GM12878 (cell line): ENCODE measurements around the gene NFE2L2. TPM values are rescaled to one million over a fixed set of nuclear protein-coding genes. Genes with fewer than 3 reads are reported as not detected.

ENCODE experiments used
- microRNA-seq: library from miRNA; unstranded; fragments of <30 nt; microRNA quantifications from one replicate; pipeline ENCODE4, GENCODE V29; 2018
- polyA plus RNA-seq, 11 experiments: library from polyadenylated mRNA; depleted of rRNA in 4 of 11; unstranded in 6 of 11; stranded (reverse) in 5 of 11; fragments of >200 nt; fragmentation: Nextera tagmentation in 4 of 11; fragmentation: Illumina TruSeq in 1 of 11; extraction: Ambion mirVana in 4 of 11; extraction: Trizol in 1 of 11; gene quantifications; 1 replicate in 1 of 11; 2 replicates in 10 of 11; pipeline versions ENCODE4 v1.2.1 to v1.2.3, GENCODE V29; 2011 to 2016; ENCODE audit warnings: inconsistent platforms in 2 of 11, missing spikeins in 2 of 11, low read depth in 1 of 11
- small RNA-seq: library from RNA; depleted of rRNA; stranded (forward); fragments of <200 nt; gene quantifications from one replicate; pipeline ENCODE3, GENCODE V24; 2014
- total RNA-seq, 4 experiments: library from RNA; depleted of rRNA in 3 of 4; stranded (reverse); fragments of >200 nt in 3 of 4; fragmentation: Illumina TruSeq in 1 of 4; extraction: Trizol in 1 of 4; gene quantifications; 2 replicates each; pipeline versions ENCODE4 v1.2.1 to v1.2.3, GENCODE V29; 2013 to 2021

NFE2L2 gene
- total and polyA plus RNA-seq, 10 of the 15 experiments (the other 5 are each of a cell fraction or from before 2014, with no cell fraction given), result 18.4 to 69.8 (median 37.1) TPM

Small RNAs within 50 kb of the gene (microRNA-seq; reads per million reads assigned to microRNA genes)
- gene MIR3128, result not detected
- not detected for gene MIR6512

Small RNAs within 50 kb of the gene (small RNA-seq; reads per million reads assigned to genes)
- gene MIR3128 (0.39 reads per million, percentile 3 among the genes with 10 or more reads in this experiment), gene MIR6512 (not detected), gene RF00019 (not detected)

Other genes starting within 250 kb of the NFE2L2 start
- gene HNRNPA3, start 51.9 kb downstream of the NFE2L2 start, total RNA-seq (2014; rRNA removed), result 38.3 and 40.4 TPM in 2 replicates
- 64.5 and 69.7 TPM in 2 replicates for gene HNRNPA3, start 51.9 kb downstream of the NFE2L2 start, total RNA-seq (2014; rRNA removed; fragmentation: Illumina TruSeq; extraction: Trizol)
- 267 and 271 TPM in 2 replicates for gene HNRNPA3, start 51.9 kb downstream of the NFE2L2 start, total RNA-seq (2021)
- gene HNRNPA3, start 51.9 kb downstream of the NFE2L2 start, polyA plus RNA-seq (2011; rRNA removed), result 191 and 282 TPM in 2 replicates
- gene HNRNPA3, start 51.9 kb downstream of the NFE2L2 start, polyA plus RNA-seq (2014; fragmentation: Illumina TruSeq; extraction: Trizol), result 343 and 435 TPM in 2 replicates
- 100 to 1,000 TPM; 221 to 285 TPM for gene HNRNPA3, start 51.9 kb downstream of the NFE2L2 start, polyA plus RNA-seq (2014; fragmentation: Nextera tagmentation; extraction: Ambion mirVana)
- 293 and 302 TPM in 2 replicates for gene HNRNPA3, start 51.9 kb downstream of the NFE2L2 start, polyA plus RNA-seq (2014; rRNA removed)
- 100 to 1,000 TPM; 135 to 141 TPM for gene HNRNPA3, start 51.9 kb downstream of the NFE2L2 start, polyA plus RNA-seq (2016; fragmentation: Nextera tagmentation; extraction: Ambion mirVana)
- gene AGPS, start 128.0 kb upstream of the NFE2L2 start, total RNA-seq (2014; rRNA removed), result 37.7 and 45.5 TPM in 2 replicates
- gene AGPS, start 128.0 kb upstream of the NFE2L2 start, total RNA-seq (2014; rRNA removed; fragmentation: Illumina TruSeq; extraction: Trizol), result 39.7 and 39.8 TPM in 2 replicates
- gene AGPS, start 128.0 kb upstream of the NFE2L2 start, total RNA-seq (2021), result 54.1 and 54.2 TPM in 2 replicates
- 28.1 and 49.6 TPM in 2 replicates for gene AGPS, start 128.0 kb upstream of the NFE2L2 start, polyA plus RNA-seq (2011; rRNA removed)
- gene AGPS, start 128.0 kb upstream of the NFE2L2 start, polyA plus RNA-seq (2014; fragmentation: Illumina TruSeq; extraction: Trizol), result 32.6 and 38.0 TPM in 2 replicates
- gene AGPS, start 128.0 kb upstream of the NFE2L2 start, polyA plus RNA-seq (2014; fragmentation: Nextera tagmentation; extraction: Ambion mirVana), result 10 to 100 TPM in 1 of 2 experiments, 1 to 10 TPM in 1; 7.9 to 11.1 TPM
- gene AGPS, start 128.0 kb upstream of the NFE2L2 start, polyA plus RNA-seq (2014; rRNA removed), result 43.2 and 43.8 TPM in 2 replicates
- 10 to 100 TPM; 42.3 to 46.0 TPM for gene AGPS, start 128.0 kb upstream of the NFE2L2 start, polyA plus RNA-seq (2016; fragmentation: Nextera tagmentation; extraction: Ambion mirVana)